Measurements from ENCODE around the gene QSOX2. TPM values are rescaled to one million over a fixed set of nuclear protein-coding genes. Genes with fewer than 3 reads are reported as not detected.

The QSOX2 gene
- total RNA-seq, 4 donors from 2014 or later, result 3.4 to 7.2 (median 5.2) TPM

DNA sequence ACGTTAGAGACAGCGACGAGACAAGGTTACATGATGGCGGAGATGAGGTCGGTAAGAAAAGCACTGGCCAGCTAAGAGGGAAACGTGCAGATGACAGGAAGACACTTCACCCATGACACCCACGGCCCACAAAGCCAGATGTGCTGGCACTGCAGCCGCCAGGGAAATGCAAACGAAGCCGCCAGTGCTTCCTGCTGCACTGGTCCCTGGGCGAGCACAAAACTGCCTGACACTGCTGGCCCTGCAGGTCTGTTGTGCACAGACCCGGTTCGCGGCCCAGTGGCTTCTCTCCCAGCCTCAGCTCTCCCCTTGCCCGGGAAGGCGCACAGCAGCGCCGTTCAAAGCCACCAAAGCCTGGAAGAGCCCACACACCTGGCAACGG, 20.3 kb downstream of the QSOX2 start:
- no peaks in the 10 kb centered on the region for H3K27me3 ChIP-seq
- no peak overlapping the region for H3K4me3 ChIP-seq
- H3K36me3 ChIP-seq, result peaks cover 0 to 68% of the 10 kb centered on the region in 2 donors
- TF ChIP-seq, protein P1, sequence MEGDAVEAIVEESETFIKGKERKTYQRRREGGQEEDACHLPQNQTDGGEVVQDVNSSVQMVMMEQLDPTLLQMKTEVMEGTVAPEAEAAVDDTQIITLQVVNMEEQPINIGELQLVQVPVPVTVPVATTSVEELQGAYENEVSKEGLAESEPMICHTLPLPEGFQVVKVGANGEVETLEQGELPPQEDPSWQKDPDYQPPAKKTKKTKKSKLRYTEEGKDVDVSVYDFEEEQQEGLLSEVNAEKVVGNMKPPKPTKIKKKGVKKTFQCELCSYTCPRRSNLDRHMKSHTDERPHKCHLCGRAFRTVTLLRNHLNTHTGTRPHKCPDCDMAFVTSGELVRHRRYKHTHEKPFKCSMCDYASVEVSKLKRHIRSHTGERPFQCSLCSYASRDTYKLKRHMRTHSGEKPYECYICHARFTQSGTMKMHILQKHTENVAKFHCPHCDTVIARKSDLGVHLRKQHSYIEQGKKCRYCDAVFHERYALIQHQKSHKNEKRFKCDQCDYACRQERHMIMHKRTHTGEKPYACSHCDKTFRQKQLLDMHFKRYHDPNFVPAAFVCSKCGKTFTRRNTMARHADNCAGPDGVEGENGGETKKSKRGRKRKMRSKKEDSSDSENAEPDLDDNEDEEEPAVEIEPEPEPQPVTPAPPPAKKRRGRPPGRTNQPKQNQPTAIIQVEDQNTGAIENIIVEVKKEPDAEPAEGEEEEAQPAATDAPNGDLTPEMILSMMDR (IDR thresholded peaks at IDR 0.05), result no peak
- no peak for TF ChIP-seq EP300 (IDR thresholded peaks at IDR 0.05)
- no peak for TF ChIP-seq POLR2AphosphoS5 (IDR thresholded peaks at IDR 0.05)
- TF ChIP-seq POLR2A (IDR thresholded peaks at IDR 0.05), result no peak
- no peaks in the 10 kb centered on the region for H3K9me3 ChIP-seq
- no peak overlapping the region for H3K27ac ChIP-seq
- ATAC-seq, result no peak
- no peaks in the 10 kb centered on the region for H3K4me1 ChIP-seq
- WGBS, 2 donors (ENCODE audit: low coverage in 1 of 2), result 75 to 83% methylated on average over 7 to 13 of the region's 19 CpGs

GRCh38 chr9:136223871-136224640, 21.6 kb downstream of the QSOX2 start:
- ATAC-seq, result no peak
- Histone ChIP-seq H3K9me3 (no peaks in the 10 kb centered on the region), H3K4me3 (no peak overlapping the region), H3K4me1 (no peaks in the 10 kb centered on the region), H3K27me3 (no peaks in the 10 kb centered on the region), H3K27ac (no peak overlapping the region), H3K36me3 (peaks cover 0 to 79% of the 10 kb centered on the region in 2 donors)
- TF ChIP-seq POLR2A (IDR thresholded peaks at IDR 0.05) (no peak), POLR2AphosphoS5 (IDR thresholded peaks at IDR 0.05) (no peak), EP300 (IDR thresholded peaks at IDR 0.05) (no peak)
- TF ChIP-seq, protein P1 (IDR thresholded peaks at IDR 0.05), result no peak
- WGBS, 2 donors (ENCODE audit: low coverage in 1 of 2), result 94 to 100% methylated on average over 4 to 11 of the region's 30 CpGs

DNA sequence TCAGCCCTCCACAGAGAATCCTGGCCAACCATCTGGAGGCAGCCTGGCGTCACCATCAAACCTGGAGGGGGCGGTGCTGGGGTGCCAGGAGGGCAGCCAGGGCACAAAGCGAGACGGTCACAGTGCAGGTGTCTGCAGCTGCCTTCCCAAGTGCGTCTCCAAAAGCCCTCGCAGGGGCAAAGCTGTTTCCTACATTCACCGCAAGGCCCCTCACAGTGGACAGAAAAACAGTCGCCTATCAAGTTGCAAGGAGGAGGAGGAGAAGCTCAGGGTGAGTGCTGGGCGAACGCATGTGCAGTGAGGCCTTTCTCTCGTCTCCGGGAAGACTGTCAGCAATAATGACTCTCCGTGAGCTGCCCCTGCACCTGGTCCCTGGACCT, 22.7 kb downstream of the QSOX2 start:
- ATAC-seq, result no peak
- peaks cover 0 to 90% of the 10 kb centered on the region in 2 donors for H3K36me3 ChIP-seq
- WGBS, 2 donors (ENCODE audit: low coverage in 1 of 2), result 82 to 95% methylated on average over 6 to 11 of the region's 13 CpGs

GRCh38 chr9:136222166-136222905, 23.3 kb downstream of the QSOX2 start:
- TF ChIP-seq POLR2A (IDR thresholded peaks at IDR 0.05), result no peak
- TF ChIP-seq, protein P1 (IDR thresholded peaks at IDR 0.05), result no peak
- TF ChIP-seq POLR2AphosphoS5 (IDR thresholded peaks at IDR 0.05), result no peak
- TF ChIP-seq EP300 (IDR thresholded peaks at IDR 0.05), result no peak
- WGBS, 2 donors (ENCODE audit: low coverage in 1 of 2), result 96 to 100% methylated on average over 6 to 21 of the region's 38 CpGs
- peaks cover 0 to 96% of the 10 kb centered on the region in 2 donors for H3K36me3 ChIP-seq

More for the DNA sequence above, 22.7 kb downstream of the QSOX2 start:
- Histone ChIP-seq H3K27ac (no peak overlapping the region), H3K4me3 (no peak overlapping the region), H3K27me3 (no peaks in the 10 kb centered on the region), H3K9me3 (no peaks in the 10 kb centered on the region), H3K4me1 (no peaks in the 10 kb centered on the region)
- no peak for TF ChIP-seq EP300 (IDR thresholded peaks at IDR 0.05)
- no peak for TF ChIP-seq POLR2A (IDR thresholded peaks at IDR 0.05)

GRCh38 chr9:136220017-136220729, 25.4 kb downstream of the QSOX2 start:
- no peaks in the 10 kb centered on the region for H3K4me1 ChIP-seq
- 84 to 100% methylated on average over 1 to 6 of the region's 15 CpGs for WGBS, 2 donors (ENCODE audit: low coverage in 1 of 2)
- peaks cover 0 to 98% of the 10 kb centered on the region in 2 donors for H3K36me3 ChIP-seq
- H3K27me3 ChIP-seq, result no peaks in the 10 kb centered on the region
- no peaks in the 10 kb centered on the region for H3K9me3 ChIP-seq
- no peak overlapping the region for H3K4me3 ChIP-seq
- ATAC-seq, result no peak
- H3K27ac ChIP-seq, result no peak overlapping the region
- TF ChIP-seq, protein P1 (IDR thresholded peaks at IDR 0.05), result no peak
- TF ChIP-seq EP300 (IDR thresholded peaks at IDR 0.05), result no peak
- no peak for TF ChIP-seq POLR2A (IDR thresholded peaks at IDR 0.05)
- TF ChIP-seq POLR2AphosphoS5 (IDR thresholded peaks at IDR 0.05), result no peak

More at GRCh38 chr9:136222166-136222905, 23.3 kb downstream of the QSOX2 start:
- Histone ChIP-seq H3K4me3 (no peak overlapping the region), H3K4me1 (no peaks in the 10 kb centered on the region), H3K9me3 (no peaks in the 10 kb centered on the region), H3K27ac (no peak overlapping the region), H3K27me3 (no peaks in the 10 kb centered on the region)
- no peak for ATAC-seq
